ENCODE measurements around the gene ACKR2. TPM values are rescaled to one million over a fixed set of nuclear protein-coding genes. Genes with fewer than 3 reads are reported as not detected.

The ACKR2 gene
- total and polyA plus RNA-seq, 2 of the 13 experiments (the other 11 are each of a cell fraction or from before 2014, with no cell fraction given) = 1.1 to 1.9 TPM

GRCh38 chr3:42804106-42804830 is 5.0 kb upstream of the ACKR2 start, which contains the start of gene HIGD1A (continued):
- TF ChIP-seq TBL1XR1 (IDR thresholded peaks at IDR 0.05; ENCODE audit: borderline replicate concordance, low read length, partially characterized antibody) (peak; percentile 31), ZBTB38 (CRISPR knock-in tag; IDR thresholded peaks at IDR 0.05) (no peak), ZNF333 (CRISPR knock-in tag; IDR thresholded peaks at IDR 0.05; ENCODE audit: borderline replicate concordance) (0 out of 2 replicates have a peak, but pooled peaks have one; percentile 18), FLYWCH1 (CRISPR knock-in tag; IDR thresholded peaks at IDR 0.05) (no peak), ZSCAN12 (CRISPR knock-in tag; IDR thresholded peaks at IDR 0.05) (0 out of 2 replicates have a peak, but pooled peaks have one; percentile 24), ZNF274 (CRISPR knock-in tag; IDR thresholded peaks at IDR 0.05) (peak; percentile 71; the same call in 1 of the 2 replicates), FOXP1 (IDR thresholded peaks at IDR 0.05) (no peak), FOXP1 (CRISPR knock-in tag; IDR thresholded peaks at IDR 0.05) (no peak), SP5 (CRISPR knock-in tag; IDR thresholded peaks at IDR 0.05; ENCODE audit: borderline replicate concordance, low read depth) (peak; percentile 30; the same call in 1 of the 2 replicates), ESRRA (CRISPR knock-in tag; IDR thresholded peaks at IDR 0.05; ENCODE audit: low read depth) (no peak), ZNF7 (CRISPR knock-in tag; IDR thresholded peaks at IDR 0.05) (no peak), CC2D1A (CRISPR knock-in tag; IDR thresholded peaks at IDR 0.05) (no peak), MBD4 (IDR thresholded peaks at IDR 0.05; ENCODE audit: borderline replicate concordance, low read length) (no peak), PLRG1 (conservative IDR thresholded peaks at IDR 0.05) (no peak), SYNCRIP (IDR thresholded peaks at IDR 0.05; ENCODE audit: insufficient read depth, low read depth, low read length) (no peak), ZNF142 (CRISPR knock-in tag; IDR thresholded peaks at IDR 0.05) (peak; percentile 65; the same call in 1 of the 2 replicates), BATF2 (CRISPR knock-in tag; IDR thresholded peaks at IDR 0.05) (no peak; the same call in 1 of the 2 replicates), KAT2B (IDR thresholded peaks at IDR 0.05; ENCODE audit: borderline replicate concordance, low read depth, low read length) (no peak), TIGD3 (CRISPR knock-in tag; IDR thresholded peaks at IDR 0.05; ENCODE audit: borderline replicate concordance) (no peak), NAIF1 (CRISPR knock-in tag; IDR thresholded peaks at IDR 0.05; ENCODE audit: borderline replicate concordance) (no peak), POLR2A (IDR thresholded peaks at IDR 0.05; ENCODE audit: insufficient read depth in 1 of 2, low read depth in 2 of 2, low read length in 2 of 2) (peak; percentile 82 to 95), MZF1 (CRISPR knock-in tag; IDR thresholded peaks at IDR 0.05; ENCODE audit: borderline replicate concordance) (no peak)
